Measurements from ENCODE around the gene MIPOL1.
A peak's percentile ranks its signal among the peaks of the same experiment; 100 is the strongest.

Gene MIPOL1

GRCh38 chr14:37466623-37467088 is 268.9 kb downstream of the MIPOL1 start:
- H3K4me3 ChIP-seq (ENCODE audit: low read depth, low read length) = no peak overlapping the region
- peak; percentile 2 for DNase-seq (ENCODE audit: low read depth)
- TF ChIP-seq POLR2A (IDR thresholded peaks at IDR 0.05; ENCODE audit: extremely low read depth, insufficient read length) (no peak), MYC (IDR thresholded peaks at IDR 0.05; ENCODE audit: low read depth, low read length) (no peak)
- TF ChIP-seq, protein P1, sequence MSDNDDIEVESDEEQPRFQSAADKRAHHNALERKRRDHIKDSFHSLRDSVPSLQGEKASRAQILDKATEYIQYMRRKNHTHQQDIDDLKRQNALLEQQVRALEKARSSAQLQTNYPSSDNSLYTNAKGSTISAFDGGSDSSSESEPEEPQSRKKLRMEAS (IDR thresholded peaks at IDR 0.05; ENCODE audit: low read depth, low read length) = no peak
- TF ChIP-seq, protein P2, sequence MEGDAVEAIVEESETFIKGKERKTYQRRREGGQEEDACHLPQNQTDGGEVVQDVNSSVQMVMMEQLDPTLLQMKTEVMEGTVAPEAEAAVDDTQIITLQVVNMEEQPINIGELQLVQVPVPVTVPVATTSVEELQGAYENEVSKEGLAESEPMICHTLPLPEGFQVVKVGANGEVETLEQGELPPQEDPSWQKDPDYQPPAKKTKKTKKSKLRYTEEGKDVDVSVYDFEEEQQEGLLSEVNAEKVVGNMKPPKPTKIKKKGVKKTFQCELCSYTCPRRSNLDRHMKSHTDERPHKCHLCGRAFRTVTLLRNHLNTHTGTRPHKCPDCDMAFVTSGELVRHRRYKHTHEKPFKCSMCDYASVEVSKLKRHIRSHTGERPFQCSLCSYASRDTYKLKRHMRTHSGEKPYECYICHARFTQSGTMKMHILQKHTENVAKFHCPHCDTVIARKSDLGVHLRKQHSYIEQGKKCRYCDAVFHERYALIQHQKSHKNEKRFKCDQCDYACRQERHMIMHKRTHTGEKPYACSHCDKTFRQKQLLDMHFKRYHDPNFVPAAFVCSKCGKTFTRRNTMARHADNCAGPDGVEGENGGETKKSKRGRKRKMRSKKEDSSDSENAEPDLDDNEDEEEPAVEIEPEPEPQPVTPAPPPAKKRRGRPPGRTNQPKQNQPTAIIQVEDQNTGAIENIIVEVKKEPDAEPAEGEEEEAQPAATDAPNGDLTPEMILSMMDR (IDR thresholded peaks at IDR 0.05; ENCODE audit: low read depth, low read length) = no peak

DNA sequence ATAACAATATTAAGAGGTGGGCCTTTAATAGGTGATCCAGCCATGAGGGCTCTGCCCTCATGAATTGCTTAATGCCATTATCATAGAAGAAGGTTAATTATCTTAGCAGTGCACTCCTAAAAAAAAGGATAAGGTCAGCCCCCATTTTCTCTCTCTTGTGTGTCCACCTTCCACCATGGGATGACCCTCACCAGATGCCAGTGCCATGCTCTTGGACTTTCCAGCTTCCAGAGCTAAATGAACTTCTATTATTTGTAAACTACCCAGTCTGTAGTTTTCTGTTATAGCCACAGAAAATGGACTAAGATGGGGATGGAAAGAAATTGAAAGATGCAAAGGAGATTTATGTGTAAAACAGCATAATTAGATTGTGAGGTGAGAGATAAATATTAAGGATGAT is 271.9 kb downstream of the MIPOL1 start:
- TF ChIP-seq POLR2A (IDR thresholded peaks at IDR 0.05; ENCODE audit: extremely low read depth, insufficient read length) (no peak), MYC (IDR thresholded peaks at IDR 0.05; ENCODE audit: low read depth, low read length) (no peak)
- TF ChIP-seq, protein P1 (IDR thresholded peaks at IDR 0.05; ENCODE audit: low read depth, low read length) = no peak
- TF ChIP-seq, protein P2 (IDR thresholded peaks at IDR 0.05; ENCODE audit: low read depth, low read length) = no peak
- H3K4me3 ChIP-seq (ENCODE audit: low read depth, low read length) = no peak overlapping the region
- no peak for DNase-seq (ENCODE audit: low read depth)

GRCh38 chr14:37470251-37470650 is 272.5 kb downstream of the MIPOL1 start:
- no peak for DNase-seq (ENCODE audit: low read depth)
- TF ChIP-seq POLR2A (IDR thresholded peaks at IDR 0.05; ENCODE audit: extremely low read depth, insufficient read length) = no peak
- TF ChIP-seq, protein P1 (IDR thresholded peaks at IDR 0.05; ENCODE audit: low read depth, low read length) = no peak
- TF ChIP-seq, protein P2 (IDR thresholded peaks at IDR 0.05; ENCODE audit: low read depth, low read length) = no peak
- TF ChIP-seq MYC (IDR thresholded peaks at IDR 0.05; ENCODE audit: low read depth, low read length) = no peak
- no peak overlapping the region for H3K4me3 ChIP-seq (ENCODE audit: low read depth, low read length)

- no peak overlapping the region for H3K4me3 ChIP-seq (ENCODE audit: low read depth, low read length)
- no peak for DNase-seq (ENCODE audit: low read depth)
- TF ChIP-seq MYC (IDR thresholded peaks at IDR 0.05; ENCODE audit: low read depth, low read length) (no peak), POLR2A (IDR thresholded peaks at IDR 0.05; ENCODE audit: extremely low read depth, insufficient read length) (no peak)
- TF ChIP-seq, protein P1 (IDR thresholded peaks at IDR 0.05; ENCODE audit: low read depth, low read length) = no peak
- TF ChIP-seq, protein P2 (IDR thresholded peaks at IDR 0.05; ENCODE audit: low read depth, low read length) = no peak
Measured at GRCh38 chr14:37472906-37473305, 275.2 kb downstream of the MIPOL1 start.

DNA sequence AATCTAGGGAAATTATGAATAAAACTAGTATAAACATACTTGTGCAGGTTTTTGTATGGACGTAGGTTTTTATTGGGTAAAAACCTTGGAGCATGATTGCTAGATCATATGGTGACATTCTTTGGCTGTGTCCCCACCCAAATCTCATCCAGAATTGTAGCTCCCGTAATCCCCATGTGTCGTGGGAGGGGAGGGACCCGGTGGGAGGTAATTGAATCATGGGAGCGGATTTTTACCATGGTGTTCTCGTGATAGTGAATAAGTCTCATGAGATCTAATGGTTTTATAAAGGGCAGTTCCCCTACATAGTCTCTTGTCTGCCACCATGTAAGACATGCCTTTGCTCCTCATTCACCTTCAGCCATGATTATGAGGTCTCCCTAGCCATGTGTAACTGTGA is 276.5 kb downstream of the MIPOL1 start:
- DNase-seq (ENCODE audit: low read depth) = no peak
- TF ChIP-seq MYC (IDR thresholded peaks at IDR 0.05; ENCODE audit: low read depth, low read length) = no peak
- TF ChIP-seq POLR2A (IDR thresholded peaks at IDR 0.05; ENCODE audit: extremely low read depth, insufficient read length) = no peak
- TF ChIP-seq, protein P1 (IDR thresholded peaks at IDR 0.05; ENCODE audit: low read depth, low read length) = no peak
- TF ChIP-seq, protein P2 (IDR thresholded peaks at IDR 0.05; ENCODE audit: low read depth, low read length) = no peak
- H3K4me3 ChIP-seq (ENCODE audit: low read depth, low read length) = no peak overlapping the region
